ENCODE data around the gene MOB2.

DNA sequence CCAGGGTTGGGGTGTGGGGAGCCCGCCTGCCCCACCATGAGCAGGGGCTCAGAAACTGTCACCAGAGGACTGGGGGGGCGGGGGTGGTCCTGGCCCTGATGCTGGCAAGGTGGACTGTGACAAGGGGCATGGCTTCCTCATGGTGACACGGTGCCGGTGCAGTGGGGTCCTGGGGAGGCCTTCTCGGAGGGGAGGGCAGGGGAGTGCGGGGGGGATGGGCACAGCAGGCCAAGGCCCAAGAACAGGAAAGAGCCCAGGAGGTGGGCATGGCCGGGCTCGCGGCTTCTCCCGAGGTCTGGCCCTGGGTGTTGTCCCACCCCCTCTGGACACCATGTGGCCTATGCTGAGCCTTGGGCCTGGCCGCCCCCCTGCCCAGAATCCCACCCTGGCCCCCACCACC lies 47.2 kb downstream of the MOB2 start:
- TF ChIP-seq, protein P1, sequence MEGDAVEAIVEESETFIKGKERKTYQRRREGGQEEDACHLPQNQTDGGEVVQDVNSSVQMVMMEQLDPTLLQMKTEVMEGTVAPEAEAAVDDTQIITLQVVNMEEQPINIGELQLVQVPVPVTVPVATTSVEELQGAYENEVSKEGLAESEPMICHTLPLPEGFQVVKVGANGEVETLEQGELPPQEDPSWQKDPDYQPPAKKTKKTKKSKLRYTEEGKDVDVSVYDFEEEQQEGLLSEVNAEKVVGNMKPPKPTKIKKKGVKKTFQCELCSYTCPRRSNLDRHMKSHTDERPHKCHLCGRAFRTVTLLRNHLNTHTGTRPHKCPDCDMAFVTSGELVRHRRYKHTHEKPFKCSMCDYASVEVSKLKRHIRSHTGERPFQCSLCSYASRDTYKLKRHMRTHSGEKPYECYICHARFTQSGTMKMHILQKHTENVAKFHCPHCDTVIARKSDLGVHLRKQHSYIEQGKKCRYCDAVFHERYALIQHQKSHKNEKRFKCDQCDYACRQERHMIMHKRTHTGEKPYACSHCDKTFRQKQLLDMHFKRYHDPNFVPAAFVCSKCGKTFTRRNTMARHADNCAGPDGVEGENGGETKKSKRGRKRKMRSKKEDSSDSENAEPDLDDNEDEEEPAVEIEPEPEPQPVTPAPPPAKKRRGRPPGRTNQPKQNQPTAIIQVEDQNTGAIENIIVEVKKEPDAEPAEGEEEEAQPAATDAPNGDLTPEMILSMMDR (conservative IDR thresholded peaks at IDR 0.05; ENCODE audit: low read length): no peak
- TF ChIP-seq EZH2phosphoT487 (IDR thresholded peaks at IDR 0.05; ENCODE audit: borderline replicate concordance): no peak
